HEK293 (cell line): ENCODE data around the gene CEP85L.

Experiments
- MYNN ChIP-seq: fragments of 450-650 bp; formaldehyde crosslinking; IDR thresholded peaks from 2 replicates; pipeline ENCODE4 v1.5.1; 2016; ENCODE audit warnings: missing biosample characterization, missing genetic modification characterization, borderline replicate concordance
- SP2 ChIP-seq: fragments of 450-650 bp; formaldehyde crosslinking; IDR thresholded peaks from 2 replicates; pipeline ENCODE4 v1.5.1; 2016; ENCODE audit warnings: missing biosample characterization, missing genetic modification characterization
- ZFP37 ChIP-seq: fragments of 450-650 bp; formaldehyde crosslinking; IDR thresholded peaks from 2 replicates; pipeline ENCODE4 v1.5.1; 2016; ENCODE audit warnings: missing biosample characterization, missing genetic modification characterization
- ZNF121 ChIP-seq: fragments of 450-650 bp; formaldehyde crosslinking; IDR thresholded peaks from 2 replicates; pipeline ENCODE4 v1.5.1; 2016; ENCODE audit warnings: missing biosample characterization, missing genetic modification characterization
- ZNF133 ChIP-seq: fragments of 450-650 bp; formaldehyde crosslinking; IDR thresholded peaks from 2 replicates; pipeline ENCODE4 v1.5.1; 2016; ENCODE audit warnings: missing biosample characterization, missing genetic modification characterization
- ZNF140 ChIP-seq: fragments of 450-650 bp; formaldehyde crosslinking; IDR thresholded peaks from 2 replicates; pipeline ENCODE4 v1.5.1; 2016; ENCODE audit warnings: missing biosample characterization, missing genetic modification characterization
- ZNF239 ChIP-seq: fragments of 450-650 bp; formaldehyde crosslinking; IDR thresholded peaks from 2 replicates; pipeline ENCODE4 v1.5.1; 2016; ENCODE audit warnings: missing biosample characterization, missing genetic modification characterization
- ZNF324 ChIP-seq: fragments of 450-650 bp; formaldehyde crosslinking; IDR thresholded peaks from 2 replicates; pipeline ENCODE4 v1.5.1; 2016; ENCODE audit warnings: missing biosample characterization, missing genetic modification characterization
- ZNF416 ChIP-seq: fragments of 450-650 bp; formaldehyde crosslinking; IDR thresholded peaks from 2 replicates; pipeline ENCODE4 v1.5.1; 2016; ENCODE audit warnings: missing biosample characterization, missing genetic modification characterization
- ZNF768 ChIP-seq: fragments of 450-650 bp; formaldehyde crosslinking; IDR thresholded peaks from 2 replicates; pipeline ENCODE4 v1.5.1; 2018; ENCODE audit warnings: missing biosample characterization, mild to moderate bottlenecking, missing genetic modification characterization
- TF ChIP-seq, protein P1 (sequence below): fragments of 450-650 bp; formaldehyde crosslinking; IDR thresholded peaks from 2 replicates; pipeline ENCODE4 v1.5.1; 2016; ENCODE audit warnings: missing biosample characterization, missing genetic modification characterization, low read depth
- TF ChIP-seq, protein P2 (sequence below): fragments of 450-650 bp; formaldehyde crosslinking; IDR thresholded peaks from 2 replicates; pipeline ENCODE4 v1.5.1; 2016; ENCODE audit warnings: missing biosample characterization, missing genetic modification characterization, borderline replicate concordance
- TF ChIP-seq, protein P3 (sequence below): fragments of 450-650 bp; formaldehyde crosslinking; IDR thresholded peaks from 2 replicates; pipeline ENCODE4 v1.5.1; 2016; ENCODE audit warnings: missing biosample characterization, missing genetic modification characterization
- TF ChIP-seq, protein P4 (sequence below): fragments of 450-650 bp; formaldehyde crosslinking; IDR thresholded peaks from 2 replicates; pipeline ENCODE4 v1.5.1; 2016; ENCODE audit warnings: missing biosample characterization, missing genetic modification characterization, low read depth

DNA sequence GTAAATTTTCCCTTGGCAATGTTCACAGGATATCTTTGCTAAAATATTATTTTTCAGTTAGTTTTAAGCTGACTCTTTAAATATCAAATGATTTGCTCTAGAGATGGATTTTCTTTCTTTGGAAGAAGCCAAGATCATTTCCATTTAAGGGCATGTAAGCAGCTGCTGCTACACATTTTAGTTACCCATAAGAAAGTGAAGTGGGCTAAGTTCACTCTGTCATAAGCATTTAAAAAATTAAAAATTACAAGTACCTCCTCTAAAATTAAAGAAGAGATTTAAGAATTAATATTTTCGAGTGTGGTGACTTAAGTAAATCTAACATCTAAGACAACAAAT, 104.5 kb downstream of the CEP85L start:
- no peak for TF ChIP-seq ZNF768 (tag by site-specific recombination)
- no peak for TF ChIP-seq ZNF416
- TF ChIP-seq ZNF324 = no peak
- no peak for TF ChIP-seq ZNF140
- TF ChIP-seq ZNF133 = no peak
- TF ChIP-seq, protein P1, sequence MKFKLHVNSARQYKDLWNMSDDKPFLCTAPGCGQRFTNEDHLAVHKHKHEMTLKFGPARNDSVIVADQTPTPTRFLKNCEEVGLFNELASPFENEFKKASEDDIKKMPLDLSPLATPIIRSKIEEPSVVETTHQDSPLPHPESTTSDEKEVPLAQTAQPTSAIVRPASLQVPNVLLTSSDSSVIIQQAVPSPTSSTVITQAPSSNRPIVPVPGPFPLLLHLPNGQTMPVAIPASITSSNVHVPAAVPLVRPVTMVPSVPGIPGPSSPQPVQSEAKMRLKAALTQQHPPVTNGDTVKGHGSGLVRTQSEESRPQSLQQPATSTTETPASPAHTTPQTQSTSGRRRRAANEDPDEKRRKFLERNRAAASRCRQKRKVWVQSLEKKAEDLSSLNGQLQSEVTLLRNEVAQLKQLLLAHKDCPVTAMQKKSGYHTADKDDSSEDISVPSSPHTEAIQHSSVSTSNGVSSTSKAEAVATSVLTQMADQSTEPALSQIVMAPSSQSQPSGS = no peak
- TF ChIP-seq, protein P2, sequence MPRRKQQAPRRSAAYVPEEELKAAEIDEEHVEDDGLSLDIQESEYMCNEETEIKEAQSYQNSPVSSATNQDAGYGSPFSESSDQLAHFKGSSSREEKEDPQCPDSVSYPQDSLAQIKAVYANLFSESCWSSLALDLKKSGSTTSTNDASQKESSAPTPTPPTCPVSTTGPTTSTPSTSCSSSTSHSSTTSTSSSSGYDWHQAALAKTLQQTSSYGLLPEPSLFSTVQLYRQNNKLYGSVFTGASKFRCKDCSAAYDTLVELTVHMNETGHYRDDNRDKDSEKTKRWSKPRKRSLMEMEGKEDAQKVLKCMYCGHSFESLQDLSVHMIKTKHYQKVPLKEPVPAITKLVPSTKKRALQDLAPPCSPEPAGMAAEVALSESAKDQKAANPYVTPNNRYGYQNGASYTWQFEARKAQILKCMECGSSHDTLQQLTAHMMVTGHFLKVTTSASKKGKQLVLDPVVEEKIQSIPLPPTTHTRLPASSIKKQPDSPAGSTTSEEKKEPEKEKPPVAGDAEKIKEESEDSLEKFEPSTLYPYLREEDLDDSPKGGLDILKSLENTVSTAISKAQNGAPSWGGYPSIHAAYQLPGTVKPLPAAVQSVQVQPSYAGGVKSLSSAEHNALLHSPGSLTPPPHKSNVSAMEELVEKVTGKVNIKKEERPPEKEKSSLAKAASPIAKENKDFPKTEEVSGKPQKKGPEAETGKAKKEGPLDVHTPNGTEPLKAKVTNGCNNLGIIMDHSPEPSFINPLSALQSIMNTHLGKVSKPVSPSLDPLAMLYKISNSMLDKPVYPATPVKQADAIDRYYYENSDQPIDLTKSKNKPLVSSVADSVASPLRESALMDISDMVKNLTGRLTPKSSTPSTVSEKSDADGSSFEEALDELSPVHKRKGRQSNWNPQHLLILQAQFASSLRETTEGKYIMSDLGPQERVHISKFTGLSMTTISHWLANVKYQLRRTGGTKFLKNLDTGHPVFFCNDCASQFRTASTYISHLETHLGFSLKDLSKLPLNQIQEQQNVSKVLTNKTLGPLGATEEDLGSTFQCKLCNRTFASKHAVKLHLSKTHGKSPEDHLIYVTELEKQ (tag by site-specific recombination) = no peak
- no peak for TF ChIP-seq MYNN (tag by site-specific recombination)
- TF ChIP-seq, protein P3, sequence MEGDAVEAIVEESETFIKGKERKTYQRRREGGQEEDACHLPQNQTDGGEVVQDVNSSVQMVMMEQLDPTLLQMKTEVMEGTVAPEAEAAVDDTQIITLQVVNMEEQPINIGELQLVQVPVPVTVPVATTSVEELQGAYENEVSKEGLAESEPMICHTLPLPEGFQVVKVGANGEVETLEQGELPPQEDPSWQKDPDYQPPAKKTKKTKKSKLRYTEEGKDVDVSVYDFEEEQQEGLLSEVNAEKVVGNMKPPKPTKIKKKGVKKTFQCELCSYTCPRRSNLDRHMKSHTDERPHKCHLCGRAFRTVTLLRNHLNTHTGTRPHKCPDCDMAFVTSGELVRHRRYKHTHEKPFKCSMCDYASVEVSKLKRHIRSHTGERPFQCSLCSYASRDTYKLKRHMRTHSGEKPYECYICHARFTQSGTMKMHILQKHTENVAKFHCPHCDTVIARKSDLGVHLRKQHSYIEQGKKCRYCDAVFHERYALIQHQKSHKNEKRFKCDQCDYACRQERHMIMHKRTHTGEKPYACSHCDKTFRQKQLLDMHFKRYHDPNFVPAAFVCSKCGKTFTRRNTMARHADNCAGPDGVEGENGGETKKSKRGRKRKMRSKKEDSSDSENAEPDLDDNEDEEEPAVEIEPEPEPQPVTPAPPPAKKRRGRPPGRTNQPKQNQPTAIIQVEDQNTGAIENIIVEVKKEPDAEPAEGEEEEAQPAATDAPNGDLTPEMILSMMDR = no peak
- no peak for TF ChIP-seq ZFP37 (tag by site-specific recombination)
- no peak for TF ChIP-seq ZNF121 (tag by site-specific recombination)
- TF ChIP-seq, protein P4, sequence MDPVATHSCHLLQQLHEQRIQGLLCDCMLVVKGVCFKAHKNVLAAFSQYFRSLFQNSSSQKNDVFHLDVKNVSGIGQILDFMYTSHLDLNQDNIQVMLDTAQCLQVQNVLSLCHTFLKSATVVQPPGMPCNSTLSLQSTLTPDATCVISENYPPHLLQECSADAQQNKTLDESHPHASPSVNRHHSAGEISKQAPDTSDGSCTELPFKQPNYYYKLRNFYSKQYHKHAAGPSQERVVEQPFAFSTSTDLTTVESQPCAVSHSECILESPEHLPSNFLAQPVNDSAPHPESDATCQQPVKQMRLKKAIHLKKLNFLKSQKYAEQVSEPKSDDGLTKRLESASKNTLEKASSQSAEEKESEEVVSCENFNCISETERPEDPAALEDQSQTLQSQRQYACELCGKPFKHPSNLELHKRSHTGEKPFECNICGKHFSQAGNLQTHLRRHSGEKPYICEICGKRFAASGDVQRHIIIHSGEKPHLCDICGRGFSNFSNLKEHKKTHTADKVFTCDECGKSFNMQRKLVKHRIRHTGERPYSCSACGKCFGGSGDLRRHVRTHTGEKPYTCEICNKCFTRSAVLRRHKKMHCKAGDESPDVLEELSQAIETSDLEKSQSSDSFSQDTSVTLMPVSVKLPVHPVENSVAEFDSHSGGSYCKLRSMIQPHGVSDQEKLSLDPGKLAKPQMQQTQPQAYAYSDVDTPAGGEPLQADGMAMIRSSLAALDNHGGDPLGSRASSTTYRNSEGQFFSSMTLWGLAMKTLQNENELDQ (tag by site-specific recombination) = no peak
- TF ChIP-seq SP2 (tag by site-specific recombination) = no peak
- TF ChIP-seq ZNF239 (tag by site-specific recombination) = no peak
